ENCODE results near the gene IFITM10.

DNA sequence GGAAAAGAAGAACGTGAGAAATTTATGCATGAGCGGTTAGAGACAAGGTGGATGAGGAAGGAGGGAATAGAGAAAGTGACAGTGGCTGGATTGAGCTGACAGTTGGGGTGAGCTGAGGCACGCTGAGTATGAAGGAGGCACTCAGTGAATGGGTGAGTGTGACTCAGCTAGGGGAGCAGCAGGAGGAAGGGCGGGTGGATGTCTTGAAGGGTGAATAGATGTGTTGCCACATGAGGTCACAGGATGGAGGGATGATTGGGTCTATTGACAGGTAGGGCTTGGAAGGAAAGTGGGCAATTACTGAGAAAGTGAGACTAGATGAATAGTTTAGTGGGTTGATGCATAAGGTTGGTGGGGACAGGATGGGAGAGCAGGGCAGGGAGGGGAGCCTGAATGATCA lies 8.0 kb downstream of the IFITM10 start:
- no peak for TF ChIP-seq CTCF (conservative IDR thresholded peaks at IDR 0.05; ENCODE audit: low read depth, low read length)
- no peak for TF ChIP-seq EZH2 (IDR thresholded peaks at IDR 0.05; ENCODE audit: borderline replicate concordance, low read depth, low read length, poor library complexity, severe bottlenecking)

All from A673 (cell line).